HT1080 (cell line): ENCODE data around the gene ABLIM2. TPM values are rescaled to one million over a fixed set of nuclear protein-coding genes. Genes with fewer than 3 reads are reported as not detected.

Experiments
- DNase-seq: peaks from one replicate; pipeline ENCODE4 v3.0.0-alpha.2; 2015; ENCODE audit warnings: low read depth
- total RNA-seq: library from RNA; depleted of rRNA; stranded (reverse); fragments of >200 nt; shearing (Covaris generic); gene quantifications from 2 replicates; pipeline ENCODE4 v1.2.3, GENCODE V29; 2014

ABLIM2 gene
- total RNA-seq, 1 experiment from 2014 or later, result 0.19 TPM

DNA sequence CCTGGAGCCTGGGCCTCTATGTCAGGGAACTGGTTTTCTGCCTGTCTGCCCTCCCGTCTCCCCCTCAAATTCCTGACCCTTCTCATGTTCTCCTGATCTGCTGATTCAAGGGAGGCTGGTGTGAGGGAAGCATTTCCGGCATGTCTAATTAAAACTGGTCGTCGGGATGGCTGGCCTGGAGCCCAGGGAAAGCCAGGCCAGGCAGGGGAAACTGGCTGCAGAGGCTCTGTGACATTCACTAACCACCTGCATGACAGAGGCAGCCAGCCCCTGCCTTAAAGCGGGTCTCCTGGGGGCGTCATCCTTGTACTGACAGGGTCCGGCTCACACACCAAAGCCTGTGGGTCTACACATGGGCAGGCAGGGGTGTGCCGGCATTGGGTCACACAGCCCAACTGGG, 35.2 kb downstream of the ABLIM2 start:
- no peak for DNase-seq

DNA sequence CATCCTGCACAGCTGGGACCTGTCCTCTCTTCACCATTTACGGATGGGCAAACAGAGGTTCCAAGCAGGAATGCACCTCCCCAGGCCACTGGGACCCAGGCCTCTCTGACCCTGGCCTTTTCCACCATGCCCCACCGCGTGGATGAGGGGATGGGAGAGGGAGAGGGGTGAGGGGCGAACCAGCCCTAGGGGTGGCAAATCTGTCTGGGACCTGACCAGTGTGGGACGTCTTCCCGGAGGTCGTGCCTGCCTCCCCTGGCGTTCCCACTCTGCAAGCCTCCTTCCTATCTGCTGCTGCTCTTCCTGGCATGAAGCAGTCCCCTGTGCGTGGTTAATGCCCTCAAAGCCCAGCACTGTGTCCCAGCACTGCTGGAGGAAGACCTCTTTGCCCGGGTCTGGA, 35.9 kb downstream of the ABLIM2 start:
- no peak for DNase-seq

DNA sequence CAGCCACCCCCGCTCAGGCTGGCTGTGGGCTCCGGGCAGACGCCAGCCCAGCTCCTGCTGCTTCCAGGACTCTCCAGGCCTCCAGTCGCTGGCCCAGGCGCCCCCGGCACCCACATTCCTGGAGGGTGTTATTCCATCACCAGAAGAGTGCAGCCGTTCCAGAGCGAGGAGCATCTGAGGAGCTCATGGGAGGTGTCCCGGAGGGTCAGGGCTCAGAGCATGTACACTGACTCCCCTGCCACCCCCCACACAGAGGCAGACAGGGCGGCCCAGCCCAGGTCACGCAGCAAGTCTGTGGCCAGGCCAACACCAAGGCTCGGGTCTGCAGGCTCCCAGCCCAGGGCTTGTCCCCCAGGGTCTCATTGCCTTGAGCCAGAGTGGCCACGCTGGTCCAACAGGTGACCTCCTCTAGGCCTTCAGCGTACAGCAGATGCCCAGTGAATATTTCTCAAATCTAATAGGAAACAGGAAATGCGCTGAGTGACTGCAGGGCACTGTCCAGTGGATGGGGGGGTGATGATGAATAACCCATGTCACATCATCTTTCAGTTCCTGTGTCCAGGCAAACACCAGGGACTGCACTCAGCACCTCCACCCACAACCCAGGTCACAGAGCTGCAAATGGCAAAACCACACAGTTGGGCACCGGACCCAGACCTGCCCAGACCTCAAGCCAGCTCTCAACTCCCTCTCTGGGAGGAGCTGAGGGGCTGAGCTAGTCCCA, 37.2 kb downstream of the ABLIM2 start:
- no peak for DNase-seq

DNA sequence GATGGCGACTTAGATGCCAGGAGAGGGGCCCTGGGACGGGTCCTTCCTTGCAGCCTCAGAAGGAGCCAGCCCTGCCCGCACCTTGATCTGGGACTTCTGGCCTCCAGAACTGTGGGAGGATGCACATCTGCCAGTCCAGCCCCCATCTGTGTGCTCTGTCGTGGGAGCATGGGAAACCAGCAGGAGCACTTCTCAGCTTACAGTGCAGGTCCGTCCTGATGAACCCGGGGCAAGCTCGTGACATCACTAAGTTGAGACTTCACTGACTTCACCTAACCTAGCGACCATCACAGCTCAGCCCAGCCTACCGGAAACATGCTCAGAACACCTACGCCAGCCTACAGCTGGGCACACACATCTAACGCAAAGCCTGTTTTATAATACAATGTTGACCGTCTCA, 38.1 kb downstream of the ABLIM2 start:
- DNase-seq, result no peak

DNA sequence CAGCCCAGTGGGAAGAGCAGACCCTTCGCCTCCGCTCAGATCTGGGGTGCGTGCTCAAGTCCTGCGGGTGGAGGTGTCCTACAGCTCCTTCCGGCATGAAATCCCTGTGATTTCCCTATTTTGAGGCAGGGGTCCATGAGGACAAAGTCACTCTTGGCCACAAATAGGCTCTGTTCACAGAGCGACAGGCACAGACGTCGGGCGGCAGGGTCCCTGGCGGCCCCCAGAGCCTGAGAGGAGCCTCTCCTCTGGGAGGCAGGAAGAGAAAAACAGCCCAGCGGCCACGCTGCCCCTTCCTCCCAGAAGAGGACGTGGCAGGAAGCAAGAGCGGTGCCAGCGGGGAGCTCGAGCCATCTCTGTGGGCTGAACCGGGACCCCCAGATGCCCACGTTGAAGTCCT, 38.7 kb downstream of the ABLIM2 start:
- no peak for DNase-seq

DNA sequence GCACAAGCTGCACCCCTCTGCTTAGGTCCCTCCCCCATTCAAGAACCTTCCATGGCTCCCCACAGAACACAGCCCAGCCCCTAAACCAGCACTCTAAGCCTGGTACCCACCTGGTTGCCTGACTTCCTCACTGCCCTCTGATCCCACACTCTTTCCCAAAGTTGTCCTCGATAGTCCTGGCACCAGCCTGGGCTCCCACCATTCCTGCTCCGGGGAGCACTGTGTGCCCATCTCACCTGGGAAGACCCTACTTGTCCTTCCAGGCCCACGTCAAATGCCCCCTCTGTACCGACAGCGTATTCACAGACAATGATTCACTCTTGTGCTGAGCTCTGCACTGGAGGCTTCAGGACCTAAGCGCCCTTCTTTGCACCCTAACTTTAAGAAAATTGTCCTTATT, 40.1 kb downstream of the ABLIM2 start:
- DNase-seq, result no peak

DNA sequence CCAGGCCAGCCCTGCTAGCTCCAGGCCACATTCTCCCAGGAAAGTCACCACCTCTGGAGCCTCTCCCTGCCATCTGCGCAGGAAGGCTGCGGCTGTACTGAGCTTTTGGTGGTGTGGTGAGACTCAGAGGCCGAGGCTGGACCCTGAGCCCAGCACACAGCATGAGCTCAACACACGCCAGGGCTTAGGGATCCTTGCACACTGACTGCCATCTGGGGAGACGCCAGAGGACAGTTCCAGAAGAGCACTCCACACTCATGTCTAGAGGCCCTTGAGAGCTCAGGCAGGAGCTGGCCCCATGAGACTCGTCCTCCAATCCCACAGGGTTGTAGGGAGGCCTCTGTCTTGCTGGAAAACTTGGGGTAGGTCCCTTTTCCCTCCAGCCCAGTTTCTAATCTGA, 40.6 kb downstream of the ABLIM2 start:
- no peak for DNase-seq

DNA sequence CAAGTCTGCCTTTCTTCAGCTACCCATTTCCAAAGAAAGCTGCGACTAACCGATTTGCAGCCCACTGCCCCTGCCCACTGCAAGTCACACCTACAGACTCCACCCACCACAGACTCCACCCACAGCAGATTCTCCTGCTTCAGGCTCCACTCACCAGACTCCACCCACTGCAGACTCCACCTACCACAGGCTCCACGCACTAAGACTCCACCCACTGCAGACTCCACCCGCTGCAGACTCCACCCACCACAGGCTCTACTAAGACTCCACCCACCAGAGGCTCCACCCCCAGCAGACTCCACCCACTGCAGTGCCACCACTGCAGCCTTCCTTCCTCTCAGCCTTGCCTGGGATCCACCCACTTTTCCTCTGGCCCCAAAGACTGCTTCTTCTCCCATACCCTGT, 41.3 kb downstream of the ABLIM2 start:
- peak; percentile 39 for DNase-seq

DNA sequence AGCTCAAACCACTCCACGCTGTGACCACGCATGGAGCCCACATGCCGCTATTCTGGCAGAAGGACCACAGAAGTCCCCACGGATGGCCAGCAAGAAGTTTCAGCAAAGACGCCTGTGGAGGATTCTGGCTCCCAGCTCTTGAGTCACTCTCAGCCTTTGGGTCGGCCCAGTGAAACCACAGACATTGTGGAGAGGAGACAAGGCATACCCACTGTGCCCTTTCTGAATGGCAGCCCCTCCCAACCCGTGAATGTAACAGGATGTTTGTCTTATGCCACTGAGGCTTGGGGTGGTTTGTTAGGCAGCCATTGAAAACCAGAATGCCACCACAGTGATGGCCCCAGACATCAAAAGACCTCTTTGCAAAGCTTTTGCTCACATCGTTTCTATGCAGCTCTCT, 42.7 kb downstream of the ABLIM2 start:
- no peak for DNase-seq

DNA sequence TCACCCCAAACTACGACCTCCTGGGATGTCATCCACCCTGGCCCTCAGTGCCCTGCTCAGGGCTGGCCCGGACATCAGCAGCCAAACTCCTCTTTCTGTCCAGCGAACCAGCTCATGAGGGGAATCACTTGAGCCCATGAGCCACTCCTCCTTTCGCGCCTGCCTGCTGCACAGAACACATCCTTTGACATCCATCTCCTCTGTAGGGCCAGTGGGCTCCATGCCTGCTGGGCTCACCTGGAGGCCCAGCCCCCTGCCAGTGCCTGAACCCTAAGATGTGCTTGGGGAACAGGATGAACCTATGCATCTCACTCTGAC, 43.5 kb downstream of the ABLIM2 start:
- DNase-seq, result no peak

DNA sequence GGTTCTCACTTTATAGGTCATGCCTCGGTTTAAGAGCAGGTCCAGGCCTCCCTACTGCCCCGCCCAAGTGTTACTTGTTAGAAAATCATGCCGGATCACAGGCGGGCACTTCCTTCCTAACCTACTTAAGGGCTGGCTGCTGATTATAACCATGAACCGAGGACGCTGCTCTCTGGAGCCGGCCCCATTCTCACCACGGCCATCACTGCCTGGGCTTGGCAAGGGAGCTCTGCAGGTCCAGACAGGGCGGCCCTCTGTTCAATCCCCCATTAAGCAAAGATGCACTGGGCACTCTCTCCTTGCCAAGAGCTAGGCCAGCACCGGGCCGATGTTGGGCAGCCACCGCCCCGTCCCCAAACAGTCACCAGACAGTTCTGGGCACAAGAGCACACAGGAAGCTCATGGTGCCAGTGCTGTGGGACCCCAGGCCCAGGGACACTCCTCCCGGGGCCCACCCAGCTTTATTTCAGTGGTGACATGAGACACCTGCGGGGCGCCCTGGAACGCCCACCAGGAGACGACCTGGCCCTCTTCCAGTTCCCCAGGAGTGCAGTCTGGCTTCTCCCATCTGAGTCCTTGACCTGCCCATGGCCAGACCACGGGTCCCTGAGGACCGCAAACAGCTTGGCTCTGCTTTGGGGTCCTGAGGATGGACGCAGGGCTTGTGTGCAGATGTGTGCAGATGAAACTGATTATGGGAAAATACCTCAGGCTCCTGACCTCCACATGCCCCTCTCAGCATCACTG, 44.0 kb downstream of the ABLIM2 start:
- no peak for DNase-seq

DNA sequence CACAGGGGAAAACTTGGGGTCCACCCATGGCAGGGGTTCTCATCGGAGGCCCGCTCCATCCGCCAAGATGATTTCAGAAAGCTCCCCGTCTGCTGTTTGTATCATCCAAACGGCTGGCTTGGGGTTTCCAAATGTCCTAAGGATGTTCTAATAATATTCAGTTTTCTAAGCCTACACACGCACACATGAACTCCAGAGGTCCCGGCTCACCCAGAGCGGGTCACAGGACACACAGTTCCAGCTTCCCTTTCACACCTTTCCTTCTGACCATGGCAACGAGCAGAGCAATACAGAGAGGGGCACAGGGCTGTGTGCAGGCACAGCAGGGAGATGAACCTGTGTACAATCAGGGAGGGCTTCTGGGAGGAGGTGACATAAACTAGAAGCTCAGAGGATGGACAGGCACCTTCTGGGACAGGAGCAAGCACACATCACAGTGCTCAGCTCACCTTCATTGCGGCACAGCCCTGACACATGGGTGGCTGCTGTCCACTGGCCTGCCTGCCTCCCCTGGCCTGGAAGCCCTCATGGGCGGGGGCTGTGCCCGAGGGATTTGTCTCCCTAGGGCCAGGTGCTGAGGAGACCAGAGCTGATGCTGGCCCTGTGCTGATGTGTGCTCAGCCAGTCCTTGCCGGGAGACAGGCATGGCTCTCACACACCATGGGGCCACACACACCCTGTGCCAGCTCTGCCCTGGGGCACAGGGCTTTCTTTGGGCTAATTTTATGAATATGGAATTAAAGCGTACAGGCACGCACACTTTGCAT, 44.8 kb downstream of the ABLIM2 start:
- no peak for DNase-seq

DNA sequence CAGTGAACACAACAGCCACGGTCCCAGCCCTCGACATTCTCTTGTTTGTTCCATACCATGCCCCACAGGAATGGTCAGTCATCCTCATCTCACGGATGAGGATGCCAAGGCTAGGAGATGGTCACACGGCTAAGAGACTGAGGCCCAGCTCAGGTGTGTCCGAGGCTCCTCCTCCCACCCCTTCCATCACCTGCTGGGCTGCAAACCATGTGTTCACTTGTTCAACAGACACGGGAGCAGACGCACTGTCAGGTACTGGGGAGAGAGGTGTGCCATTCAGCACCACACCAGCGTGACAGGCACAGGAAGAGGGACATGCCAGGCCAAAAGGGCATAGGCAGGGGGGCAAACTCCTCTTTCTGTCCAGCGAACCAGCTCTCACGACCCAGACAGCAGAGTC, 45.9 kb downstream of the ABLIM2 start:
- no peak for DNase-seq

DNA sequence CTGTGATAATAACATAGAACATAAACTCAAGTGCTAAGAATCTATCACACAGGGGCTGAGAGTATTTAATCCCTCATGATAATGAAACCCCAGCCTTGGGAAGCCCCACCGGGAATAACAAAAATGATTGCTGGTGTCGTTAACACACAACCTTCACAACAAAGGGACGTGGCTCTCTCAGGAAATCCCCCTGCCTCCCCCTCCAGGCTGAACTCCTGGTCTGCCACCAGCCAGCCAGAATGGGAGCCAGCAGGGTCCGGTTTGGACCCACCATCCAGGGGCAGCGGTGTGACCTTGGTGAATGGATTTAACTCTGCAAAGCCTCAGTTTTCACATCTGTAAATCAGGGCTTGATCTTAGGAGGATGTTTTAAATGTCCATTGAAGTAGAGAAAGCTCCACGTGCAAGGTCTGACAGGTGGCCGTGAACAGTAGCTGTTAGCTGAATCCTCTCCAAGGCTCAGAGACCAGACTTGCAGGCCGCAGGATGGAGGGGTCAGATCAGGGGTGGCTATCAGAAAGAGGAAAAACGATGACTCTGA, 46.5 kb downstream of the ABLIM2 start:
- DNase-seq, result no peak

DNA sequence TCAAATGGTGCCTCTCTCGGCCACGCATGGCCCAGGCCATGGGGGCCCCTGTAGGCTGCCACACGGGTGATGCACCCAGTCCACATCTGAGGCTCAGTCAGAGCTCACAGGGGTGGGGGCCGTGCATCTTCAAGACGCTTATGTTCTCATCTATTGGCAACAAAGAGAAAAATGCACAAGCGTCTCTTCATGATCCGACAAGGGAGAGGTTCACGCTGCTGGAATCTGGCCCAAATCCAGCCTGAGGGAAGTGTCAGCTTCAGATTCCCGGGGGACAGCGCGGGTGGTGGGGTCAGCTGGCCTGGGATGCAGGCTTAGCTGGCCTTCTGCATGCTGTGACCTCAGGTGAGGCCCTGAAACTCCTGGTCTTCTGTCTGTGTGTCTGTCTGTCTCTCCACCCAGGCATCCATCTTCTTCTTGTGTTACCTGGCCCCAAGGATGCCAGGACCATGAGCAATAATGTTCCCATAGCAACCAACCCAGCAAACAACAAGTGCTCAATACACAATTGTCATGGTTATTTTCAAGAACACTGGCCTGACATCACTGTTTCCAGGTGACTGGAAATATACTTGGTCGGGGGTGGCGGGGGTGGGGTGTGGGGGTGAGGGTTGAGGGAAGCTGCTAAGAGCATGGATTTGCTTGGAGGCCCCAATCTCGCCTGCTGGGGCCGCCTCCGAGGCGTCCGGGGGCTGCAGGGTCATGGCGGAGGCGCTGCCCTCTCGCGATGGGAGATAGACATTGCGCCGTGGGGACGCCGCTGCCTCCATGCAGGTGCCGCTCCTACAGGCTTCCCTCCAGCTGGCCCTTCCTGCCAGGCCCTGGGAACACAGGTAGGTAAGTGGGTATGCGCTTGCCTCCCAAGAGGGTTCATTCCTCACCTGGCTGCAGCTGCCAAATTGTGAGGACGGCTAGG, 48.3 kb downstream of the ABLIM2 start:
- DNase-seq, result no peak

DNA sequence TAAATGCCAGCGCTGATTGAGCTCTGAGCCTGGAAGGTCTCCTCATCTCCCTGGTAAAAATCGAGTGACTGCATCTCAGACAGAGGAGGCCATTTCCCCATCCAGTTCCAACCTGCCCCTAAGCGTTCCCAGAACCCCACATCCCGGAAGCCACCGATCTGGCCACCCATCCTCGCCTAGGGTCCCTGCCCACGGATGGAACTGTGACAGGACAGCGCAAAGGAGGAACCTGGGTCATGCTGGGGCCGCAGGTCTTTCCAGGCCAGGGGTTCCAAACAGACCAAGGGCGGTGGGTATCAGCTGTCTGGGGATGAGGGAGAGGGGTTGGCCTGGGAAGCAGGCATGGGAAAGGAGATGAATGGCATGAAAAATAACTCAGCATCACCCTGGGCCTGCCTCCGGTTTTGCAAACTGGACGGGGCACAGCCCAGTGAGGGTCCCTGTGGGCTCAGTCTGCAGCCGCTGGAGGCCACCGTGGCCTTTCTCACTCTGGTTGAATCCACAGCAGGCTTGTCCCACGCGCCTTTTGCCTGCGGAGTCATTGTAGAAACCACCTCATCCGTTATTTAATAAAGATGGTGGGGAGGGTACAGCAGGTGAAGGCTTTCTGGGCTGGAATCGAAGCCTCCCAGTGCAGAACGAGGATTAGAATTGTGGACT, 49.1 kb downstream of the ABLIM2 start:
- DNase-seq, result no peak

DNA sequence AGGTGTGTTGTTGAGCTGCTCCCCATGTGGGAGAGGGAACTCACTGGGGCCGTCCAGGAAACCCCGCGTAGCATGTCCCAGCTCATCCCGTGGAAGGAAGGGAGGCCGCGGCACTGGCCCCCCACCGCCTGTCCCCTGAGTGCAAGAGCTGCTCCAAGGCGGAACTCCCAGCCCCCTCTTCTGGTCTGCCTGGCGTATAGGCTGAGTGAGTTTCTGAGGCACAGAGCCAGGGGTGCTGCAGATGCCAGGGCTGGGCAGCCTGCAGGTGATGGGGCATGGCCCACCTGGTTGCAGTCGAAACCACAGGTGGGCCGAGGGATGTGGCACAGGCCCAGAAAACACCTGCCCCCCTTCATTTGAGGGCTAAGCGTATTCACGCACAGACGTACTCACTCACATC, 49.6 kb downstream of the ABLIM2 start:
- DNase-seq, result no peak

DNA sequence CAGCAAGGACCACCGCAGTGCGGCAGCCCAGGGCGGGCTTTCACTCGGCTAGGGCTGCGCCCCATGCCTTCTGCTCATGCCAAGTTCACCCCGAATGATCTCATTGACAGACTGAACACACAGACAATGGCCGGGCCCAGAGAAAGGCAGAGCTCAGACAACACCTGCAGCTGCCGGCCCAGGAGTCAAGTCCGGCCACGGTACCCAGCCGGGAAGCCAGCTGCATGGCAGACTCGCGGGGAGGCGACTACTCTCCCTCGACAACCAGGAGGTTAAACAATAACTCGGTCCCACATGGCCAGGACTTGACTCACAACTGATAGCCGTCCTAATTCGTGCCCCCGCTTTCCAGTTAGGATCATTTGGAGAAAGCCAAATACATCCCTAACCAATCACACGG, 50.4 kb downstream of the ABLIM2 start:
- DNase-seq, result no peak

DNA sequence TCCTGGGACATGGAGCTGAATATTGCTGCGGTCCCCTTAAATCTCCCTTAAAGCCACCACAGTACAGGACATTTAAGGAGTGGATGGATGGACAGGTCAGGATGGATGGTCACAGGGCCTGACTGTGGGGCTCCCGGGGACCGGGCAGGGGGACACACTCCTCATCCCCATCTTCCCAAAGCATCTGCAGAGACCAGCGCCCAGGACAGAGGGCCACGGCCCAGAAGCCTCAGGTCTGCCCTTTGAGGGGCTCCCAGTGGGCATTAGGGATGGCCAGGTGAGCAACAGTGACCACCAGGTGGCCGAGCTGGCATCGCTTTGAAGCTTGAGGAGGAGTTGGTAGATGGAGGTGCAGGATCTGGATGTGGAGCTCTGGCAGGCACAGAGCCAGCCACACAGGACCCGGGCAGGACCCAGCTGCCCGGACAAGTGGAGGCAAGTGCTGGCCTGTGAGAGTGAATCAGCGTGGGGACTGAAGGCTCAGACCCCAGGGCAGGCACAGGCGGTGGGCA, 51.4 kb downstream of the ABLIM2 start:
- DNase-seq, result no peak

DNA sequence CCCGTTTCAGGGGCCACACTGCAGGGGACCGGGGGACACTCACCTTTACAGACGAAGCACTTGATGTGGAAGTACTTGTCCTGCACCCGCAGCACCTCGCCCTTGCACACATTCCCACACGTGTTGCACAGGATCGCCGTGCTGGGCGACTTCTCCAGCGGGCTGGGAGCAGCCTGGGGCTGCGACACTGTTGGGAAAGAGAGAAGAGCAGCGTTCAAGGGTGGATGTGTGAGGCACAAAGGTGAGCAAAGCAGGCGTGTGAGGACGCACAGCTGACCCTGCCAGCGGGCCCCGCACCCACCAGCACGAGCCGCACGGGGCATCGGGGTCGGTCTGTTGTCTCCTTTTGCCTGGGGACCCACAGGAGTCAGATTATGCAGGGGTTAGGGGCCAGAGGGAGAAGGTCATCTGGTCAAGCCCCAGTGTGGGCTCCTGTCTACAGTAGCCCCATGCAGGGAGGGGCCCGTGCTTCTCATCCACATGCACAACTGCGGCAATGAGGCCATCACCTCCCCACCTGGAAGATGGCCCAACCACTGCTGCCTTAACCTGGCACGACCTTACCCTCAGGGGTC, 52.1 kb downstream of the ABLIM2 start:
- no peak for DNase-seq
